ENCODE results near the gene APC. TPM values are rescaled to one million over a fixed set of nuclear protein-coding genes. Genes with fewer than 3 reads are reported as not detected.

APC gene
- polyA plus RNA-seq, 1 experiment = 14.7 TPM

- no peaks in the 10 kb centered on the region for H3K27me3 ChIP-seq (ENCODE audit: control insufficient read depth, insufficient read depth, low read length)
- TF ChIP-seq, protein P1, sequence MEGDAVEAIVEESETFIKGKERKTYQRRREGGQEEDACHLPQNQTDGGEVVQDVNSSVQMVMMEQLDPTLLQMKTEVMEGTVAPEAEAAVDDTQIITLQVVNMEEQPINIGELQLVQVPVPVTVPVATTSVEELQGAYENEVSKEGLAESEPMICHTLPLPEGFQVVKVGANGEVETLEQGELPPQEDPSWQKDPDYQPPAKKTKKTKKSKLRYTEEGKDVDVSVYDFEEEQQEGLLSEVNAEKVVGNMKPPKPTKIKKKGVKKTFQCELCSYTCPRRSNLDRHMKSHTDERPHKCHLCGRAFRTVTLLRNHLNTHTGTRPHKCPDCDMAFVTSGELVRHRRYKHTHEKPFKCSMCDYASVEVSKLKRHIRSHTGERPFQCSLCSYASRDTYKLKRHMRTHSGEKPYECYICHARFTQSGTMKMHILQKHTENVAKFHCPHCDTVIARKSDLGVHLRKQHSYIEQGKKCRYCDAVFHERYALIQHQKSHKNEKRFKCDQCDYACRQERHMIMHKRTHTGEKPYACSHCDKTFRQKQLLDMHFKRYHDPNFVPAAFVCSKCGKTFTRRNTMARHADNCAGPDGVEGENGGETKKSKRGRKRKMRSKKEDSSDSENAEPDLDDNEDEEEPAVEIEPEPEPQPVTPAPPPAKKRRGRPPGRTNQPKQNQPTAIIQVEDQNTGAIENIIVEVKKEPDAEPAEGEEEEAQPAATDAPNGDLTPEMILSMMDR (IDR thresholded peaks at IDR 0.05; ENCODE audit: insufficient read depth, low read depth, low read length) = no peak
- H3K4me3 ChIP-seq (ENCODE audit: low read depth, low read length) = no peak overlapping the region
- peaks cover 8% of the 10 kb centered on the region for H3K36me3 ChIP-seq (ENCODE audit: control insufficient read depth, insufficient read depth, low read length)
- ChIA-PET POLR2A (no interaction called here), CTCF (no interaction called here)
- no peak for DNase-seq (ENCODE audit: low read depth)
These were observed 129.7 kb downstream of the APC start for GRCh38 chr5:112867411-112867810.

DNA sequence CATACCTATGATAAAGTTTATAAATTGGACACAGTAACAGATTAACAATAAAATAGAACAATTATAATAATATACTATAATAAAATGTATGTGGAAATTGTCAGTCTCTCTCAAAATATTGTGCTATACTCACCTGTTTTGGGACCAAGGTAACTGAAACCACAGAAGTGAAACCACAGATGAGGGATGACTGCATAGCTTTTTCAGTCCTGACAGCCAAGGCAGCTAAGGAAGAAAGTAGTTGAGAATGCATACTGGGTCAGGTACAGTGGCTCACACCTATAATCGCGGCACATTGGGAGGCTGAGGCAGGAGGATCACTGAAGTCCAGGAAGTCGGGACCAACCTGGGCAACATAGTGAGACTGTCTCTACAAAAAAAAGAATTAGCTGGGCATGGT lies 132.3 kb downstream of the APC start:
- no peak for DNase-seq (ENCODE audit: low read depth)
- Histone ChIP-seq H3K4me3 (ENCODE audit: low read depth, low read length) (no peak overlapping the region), H3K27me3 (ENCODE audit: control insufficient read depth, insufficient read depth, low read length) (no peaks in the 10 kb centered on the region), H3K36me3 (ENCODE audit: control insufficient read depth, insufficient read depth, low read length) (peaks cover 6% of the 10 kb centered on the region; the same call in 1 of the 2 replicates)
- ChIA-PET POLR2A (interaction anchor here (0.5 kb wide), 1 partner anchor 172 kb away, joined by 12 read pairs; no protein-coding TSS in a partner anchor), CTCF (no interaction called here)
- TF ChIP-seq, protein P1 (IDR thresholded peaks at IDR 0.05; ENCODE audit: insufficient read depth, low read depth, low read length) = no peak

DNA sequence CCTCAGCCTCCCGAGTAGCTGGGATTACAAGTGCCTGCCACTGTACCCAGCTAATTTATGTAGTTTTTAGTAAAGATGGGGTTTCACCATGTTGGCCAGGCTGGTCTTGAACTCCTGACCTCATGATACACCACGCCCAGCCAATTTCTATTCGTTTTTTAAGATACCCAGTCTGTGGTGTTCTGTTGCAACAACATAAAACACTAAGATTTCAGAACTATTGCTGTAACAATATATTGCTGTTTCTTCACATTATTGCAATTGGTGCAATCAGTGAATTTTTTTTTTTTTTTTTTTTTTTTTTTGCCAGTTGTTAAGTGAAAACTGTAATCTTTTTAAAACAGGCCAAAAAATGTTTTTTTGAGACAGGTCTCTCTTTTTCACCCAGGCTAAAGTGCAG lies 133.3 kb downstream of the APC start:
- no peak overlapping the region for H3K4me3 ChIP-seq (ENCODE audit: low read depth, low read length)
- no peaks in the 10 kb centered on the region for H3K27me3 ChIP-seq (ENCODE audit: control insufficient read depth, insufficient read depth, low read length)
- TF ChIP-seq, protein P1 (IDR thresholded peaks at IDR 0.05; ENCODE audit: insufficient read depth, low read depth, low read length) = no peak
- H3K36me3 ChIP-seq (ENCODE audit: control insufficient read depth, insufficient read depth, low read length) = peaks cover 7% of the 10 kb centered on the region
- POLR2A ChIA-PET = no interaction called here
- CTCF ChIA-PET = no interaction called here
- no peak for DNase-seq (ENCODE audit: low read depth)

DNA sequence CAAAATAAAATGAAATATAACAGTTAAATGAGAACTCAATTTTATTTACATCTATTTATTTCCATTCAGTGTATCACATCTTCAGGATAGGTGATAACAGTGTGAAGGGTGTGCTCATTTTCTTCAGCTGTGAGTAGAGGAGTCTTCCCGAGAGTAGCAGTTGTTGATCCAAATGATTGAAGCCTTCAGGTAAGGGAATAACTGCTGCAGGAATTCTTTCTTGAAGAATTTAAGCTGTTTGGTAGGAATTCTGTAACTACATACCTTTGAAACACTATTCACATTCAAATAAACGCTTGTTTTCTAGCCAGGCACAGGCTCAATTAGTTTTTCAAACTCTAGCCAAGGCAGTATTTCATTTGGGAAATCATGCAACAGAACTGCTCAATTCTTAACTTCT lies 138.7 kb downstream of the APC start:
- TF ChIP-seq, protein P1 (IDR thresholded peaks at IDR 0.05; ENCODE audit: insufficient read depth, low read depth, low read length) = no peak
- H3K36me3 ChIP-seq (ENCODE audit: control insufficient read depth, insufficient read depth, low read length) = peaks cover 3% of the 10 kb centered on the region
- no peak for DNase-seq (ENCODE audit: low read depth)
- no peaks in the 10 kb centered on the region for H3K27me3 ChIP-seq (ENCODE audit: control insufficient read depth, insufficient read depth, low read length)
- no peak overlapping the region for H3K4me3 ChIP-seq (ENCODE audit: low read depth, low read length)
- ChIA-PET POLR2A (no interaction called here), CTCF (no interaction called here)

- CTCF ChIA-PET = no interaction called here
- POLR2A ChIA-PET = interaction anchor here (0.7 kb wide), 1 partner anchor 15 kb away, joined by 3 read pairs; no protein-coding TSS in a partner anchor
- TF ChIP-seq, protein P1 (IDR thresholded peaks at IDR 0.05; ENCODE audit: insufficient read depth, low read depth, low read length) = no peak
- Histone ChIP-seq H3K27me3 (ENCODE audit: control insufficient read depth, insufficient read depth, low read length) (no peaks in the 10 kb centered on the region), H3K36me3 (ENCODE audit: control insufficient read depth, insufficient read depth, low read length) (peaks cover 4% of the 10 kb centered on the region), H3K4me3 (ENCODE audit: low read depth, low read length) (no peak overlapping the region)
- no peak for DNase-seq (ENCODE audit: low read depth)
These were observed 140.4 kb downstream of the APC start for GRCh38 chr5:112878101-112878500.
